Prostate gland (tissue), 2 donors: ENCODE measurements around the gene DAGLA. TPM values are rescaled to one million over a fixed set of nuclear protein-coding genes. Genes with fewer than 3 reads are reported as not detected.

ENCODE experiments used
- DNase-seq: peaks from one replicate; pipeline ENCODE4 v3.0.0-alpha.2; 2019; ENCODE audit warnings: low spot score
- H3K27ac ChIP-seq, 2 donors: fragments of 200-600 bp; sonication (generic); 2 replicates each; pipeline ENCODE4 v1.5.1; 2017 to 2019
- H3K27me3 ChIP-seq: fragments of 200-600 bp; sonication (generic); replicated peaks from 2 replicates; pipeline ENCODE4 v1.5.1; 2019; ENCODE audit not compliant: insufficient read depth
- H3K36me3 ChIP-seq, 2 donors: fragments of 200-600 bp; sonication (generic); 1 replicate in 1 of 2; 2 replicates in 1 of 2; pipeline versions ENCODE4 v1.5.1 to v1.8.1; 2017 to 2019
- H3K4me1 ChIP-seq: fragments of 200-600 bp; sonication (generic); replicated peaks from 2 replicates; pipeline ENCODE4 v1.5.1; 2019
- H3K4me3 ChIP-seq, 2 donors: fragments of 200-600 bp; sonication (generic); 2 replicates each; pipeline ENCODE4 v1.5.1; 2017 to 2019
- H3K9me3 ChIP-seq: fragments of 200-600 bp; sonication (generic); 2 replicates; pipeline ENCODE4 v1.5.1; 2017
- POLR2A ChIP-seq: fragments of 450-650 bp; IDR thresholded peaks from one replicate; pipeline ENCODE4 v1.6.1; 2016; ENCODE audit warnings: antibody characterized with exemption, mild to moderate bottlenecking
- POLR2AphosphoS5 ChIP-seq: sonication (generic); formaldehyde crosslinking; IDR thresholded peaks from one replicate; pipeline ENCODE4 v1.6.1; 2017; ENCODE audit warnings: antibody characterized with exemption
- WGBS: methylation state at CpG from one replicate; pipeline ENCODE4 v1.1.5; 2018; 5-methylcytosine and 5-hydroxymethylcytosine counted together
- intact Hi-C: fragments of 100-400 bp; cut with DNase I; formaldehyde crosslinking; loops from one replicate; pipeline ENCODE4 v1.14.2; 2022
- total RNA-seq, 2 donors: library from RNA; depleted of rRNA; stranded (reverse); fragments of >200 nt; gene quantifications; one replicate each; pipeline ENCODE4 v1.1.0, GENCODE V29; 2016
- TF ChIP-seq, protein P1 (sequence below), 4 experiments: fragments of 200-600 bp in 2 of 4; fragments of 450-650 bp in 2 of 4; sonication (generic) in 2 of 4; IDR thresholded peaks; 1 replicate in 3 of 4; 2 replicates in 1 of 4; pipeline ENCODE4 v1.5.1; 2016 to 2019; ENCODE audit warnings: antibody characterized with exemption in 4 of 4, mild to moderate bottlenecking in 2 of 4, moderate library complexity in 2 of 4

DAGLA gene
- total RNA-seq, 2 donors from 2014 or later = 10.8 to 12.2 TPM

DNA sequence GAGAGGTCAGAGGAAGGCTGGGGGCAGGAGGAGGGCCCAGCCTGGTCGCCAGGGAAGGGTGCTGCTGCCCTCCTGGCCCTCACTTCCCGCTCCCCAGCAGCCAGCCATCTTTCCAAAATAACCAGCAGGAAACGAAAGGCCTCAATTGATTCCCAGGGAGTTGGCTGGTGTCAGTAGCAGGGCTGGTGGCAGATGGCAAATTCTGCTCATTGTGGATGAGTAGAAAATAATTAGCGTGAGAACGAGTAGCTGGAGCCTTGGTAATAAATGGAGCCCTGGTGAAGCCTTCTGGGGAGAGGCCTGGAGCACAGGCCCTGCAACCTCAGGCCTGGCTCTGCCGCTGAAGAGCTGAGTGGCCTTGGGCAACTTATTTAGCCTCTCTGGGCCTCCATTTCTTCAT lies 31.3 kb downstream of the DAGLA start:
- Histone ChIP-seq H3K27me3 (no peaks in the 10 kb centered on the region), H3K9me3 (no peaks in the 10 kb centered on the region), H3K4me3 (no peak overlapping the region), H3K36me3 (no peaks in the 10 kb centered on the region), H3K4me1 (no peaks in the 10 kb centered on the region), H3K27ac (no peak overlapping the region)
- TF ChIP-seq, protein P1, sequence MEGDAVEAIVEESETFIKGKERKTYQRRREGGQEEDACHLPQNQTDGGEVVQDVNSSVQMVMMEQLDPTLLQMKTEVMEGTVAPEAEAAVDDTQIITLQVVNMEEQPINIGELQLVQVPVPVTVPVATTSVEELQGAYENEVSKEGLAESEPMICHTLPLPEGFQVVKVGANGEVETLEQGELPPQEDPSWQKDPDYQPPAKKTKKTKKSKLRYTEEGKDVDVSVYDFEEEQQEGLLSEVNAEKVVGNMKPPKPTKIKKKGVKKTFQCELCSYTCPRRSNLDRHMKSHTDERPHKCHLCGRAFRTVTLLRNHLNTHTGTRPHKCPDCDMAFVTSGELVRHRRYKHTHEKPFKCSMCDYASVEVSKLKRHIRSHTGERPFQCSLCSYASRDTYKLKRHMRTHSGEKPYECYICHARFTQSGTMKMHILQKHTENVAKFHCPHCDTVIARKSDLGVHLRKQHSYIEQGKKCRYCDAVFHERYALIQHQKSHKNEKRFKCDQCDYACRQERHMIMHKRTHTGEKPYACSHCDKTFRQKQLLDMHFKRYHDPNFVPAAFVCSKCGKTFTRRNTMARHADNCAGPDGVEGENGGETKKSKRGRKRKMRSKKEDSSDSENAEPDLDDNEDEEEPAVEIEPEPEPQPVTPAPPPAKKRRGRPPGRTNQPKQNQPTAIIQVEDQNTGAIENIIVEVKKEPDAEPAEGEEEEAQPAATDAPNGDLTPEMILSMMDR (IDR thresholded peaks at IDR 0.05) = no peak
- TF ChIP-seq POLR2AphosphoS5 (no peak), POLR2A (no peak)
- intact Hi-C loops = no loop called here
- DNase-seq = no peak
- WGBS = 85% methylated on average over 6 of the region's 6 CpGs

DNA sequence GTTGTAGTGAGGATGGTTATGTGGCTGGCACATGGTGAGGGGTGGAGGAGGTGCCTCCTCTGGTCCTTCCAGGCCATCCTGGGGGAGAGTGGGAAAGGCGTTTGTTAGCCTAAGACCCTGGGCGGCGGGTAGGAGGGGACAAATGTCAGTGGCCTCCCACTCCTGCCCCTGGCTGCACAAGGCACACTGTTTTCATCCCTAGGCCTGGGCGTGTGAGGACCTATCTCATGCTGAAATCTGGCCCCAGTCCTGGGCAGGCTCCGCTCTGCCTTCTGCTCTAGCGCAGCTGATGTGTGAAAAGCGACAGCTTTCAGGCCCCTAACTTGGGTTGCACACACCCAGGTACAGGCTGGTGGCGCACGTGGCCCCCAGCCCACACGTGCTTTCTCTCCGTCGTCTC lies 32.1 kb downstream of the DAGLA start:
- Histone ChIP-seq H3K36me3 (no peaks in the 10 kb centered on the region), H3K4me1 (no peaks in the 10 kb centered on the region), H3K4me3 (no peak overlapping the region), H3K9me3 (no peaks in the 10 kb centered on the region), H3K27me3 (no peaks in the 10 kb centered on the region), H3K27ac (no peak overlapping the region)
- TF ChIP-seq POLR2A = no peak
- TF ChIP-seq, protein P1 (IDR thresholded peaks at IDR 0.05) = no peak
- TF ChIP-seq POLR2AphosphoS5 = no peak
- intact Hi-C loops = no loop called here
- WGBS = 66% methylated on average over 12 of the region's 12 CpGs
- no peak for DNase-seq

DNA sequence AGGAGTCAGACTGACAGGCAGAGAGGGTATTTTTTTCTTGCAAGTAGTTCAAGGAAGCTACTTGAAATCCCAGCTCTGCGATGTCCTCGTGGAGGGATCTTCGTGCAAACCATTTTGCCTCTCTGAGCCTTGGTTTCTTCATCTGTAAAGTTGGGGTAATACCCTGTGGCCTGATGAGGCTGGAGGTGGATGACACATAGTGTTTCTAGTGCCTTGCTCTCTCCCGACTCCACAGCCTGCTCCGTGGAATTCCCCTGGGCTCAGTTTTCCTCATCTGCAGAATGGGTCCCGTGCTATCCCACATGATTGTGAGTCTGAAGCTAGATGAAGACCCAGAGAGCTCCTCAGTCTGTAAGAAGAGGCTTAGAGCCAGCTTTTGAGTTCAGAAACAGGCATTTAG lies 32.7 kb downstream of the DAGLA start:
- H3K9me3 ChIP-seq = no peaks in the 10 kb centered on the region
- DNase-seq = no peak
- H3K4me1 ChIP-seq = peaks cover 1% of the 10 kb centered on the region
- H3K27ac ChIP-seq = no peak overlapping the region
- H3K4me3 ChIP-seq = no peak overlapping the region
- TF ChIP-seq, protein P1 (IDR thresholded peaks at IDR 0.05) = no peak
- TF ChIP-seq POLR2A = no peak
- no peak for TF ChIP-seq POLR2AphosphoS5
- intact Hi-C loops = no loop called here
- WGBS = 94% methylated on average over 6 of the region's 6 CpGs
- no peaks in the 10 kb centered on the region for H3K36me3 ChIP-seq
- no peaks in the 10 kb centered on the region for H3K27me3 ChIP-seq

DNA sequence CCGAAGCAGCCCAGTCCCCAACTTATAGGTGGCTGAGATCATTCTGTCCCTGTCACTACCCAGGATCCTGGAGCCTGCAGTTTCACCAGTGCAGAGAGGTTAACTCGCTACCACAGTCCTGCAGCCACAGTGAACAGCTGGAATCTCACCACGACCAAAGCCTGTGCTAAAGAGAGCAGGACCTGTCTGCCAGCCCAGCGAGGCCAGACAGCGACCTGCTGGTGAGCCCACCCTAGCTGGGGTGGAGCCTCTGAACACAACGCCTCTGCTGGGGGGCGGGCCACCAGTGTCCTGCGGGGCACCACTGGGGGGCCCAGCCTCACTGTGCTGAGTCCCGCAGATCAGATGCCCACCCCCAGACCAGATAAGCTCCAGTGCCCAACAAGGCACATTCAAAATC lies 33.3 kb downstream of the DAGLA start:
- no peak overlapping the region for H3K27ac ChIP-seq
- H3K36me3 ChIP-seq = no peaks in the 10 kb centered on the region
- H3K27me3 ChIP-seq = no peaks in the 10 kb centered on the region
- no peak overlapping the region for H3K4me3 ChIP-seq
- no peak for DNase-seq
- 77% methylated on average over 9 of the region's 9 CpGs for WGBS
- TF ChIP-seq POLR2AphosphoS5 = no peak
- TF ChIP-seq, protein P1 (IDR thresholded peaks at IDR 0.05) = no peak
- no peak for TF ChIP-seq POLR2A
- intact Hi-C loops = no loop called here
- H3K9me3 ChIP-seq = no peaks in the 10 kb centered on the region
- peaks cover 3% of the 10 kb centered on the region for H3K4me1 ChIP-seq

DNA sequence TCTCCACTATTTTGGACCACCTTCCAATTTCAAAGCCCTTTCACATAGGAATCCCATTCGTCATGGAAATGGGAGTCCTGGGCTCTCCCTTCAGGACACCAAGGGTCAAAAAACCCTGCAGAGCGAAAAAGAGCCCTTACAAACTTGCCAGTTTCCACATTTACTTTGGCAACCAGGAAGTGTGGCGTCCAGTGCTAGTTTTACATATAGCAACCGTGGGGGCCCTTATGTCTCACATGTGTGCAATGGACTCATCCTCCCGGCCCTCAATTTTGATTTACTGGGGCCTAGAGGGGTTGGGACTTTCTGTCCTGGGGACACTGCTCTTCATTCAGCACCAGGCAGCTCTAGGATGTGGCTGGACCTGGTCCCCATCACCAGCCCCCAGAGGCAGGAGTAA lies 33.7 kb downstream of the DAGLA start:
- no peaks in the 10 kb centered on the region for H3K36me3 ChIP-seq
- DNase-seq = no peak
- 47% methylated on average over 5 of the region's 5 CpGs for WGBS
- intact Hi-C loops = no loop called here
- no peak overlapping the region for H3K27ac ChIP-seq
- no peak for TF ChIP-seq POLR2AphosphoS5
- TF ChIP-seq, protein P1 (IDR thresholded peaks at IDR 0.05) = no peak
- TF ChIP-seq POLR2A = no peak
- no peak overlapping the region for H3K4me3 ChIP-seq
- no peaks in the 10 kb centered on the region for H3K27me3 ChIP-seq
- H3K4me1 ChIP-seq = peaks cover 3% of the 10 kb centered on the region
- no peaks in the 10 kb centered on the region for H3K9me3 ChIP-seq
